Liver (tissue), 9 donors: ENCODE results near the gene AHDC1. TPM values are rescaled to one million over a fixed set of nuclear protein-coding genes. Genes with fewer than 3 reads are reported as not detected.

Source experiments
- DNase-seq: peaks from one replicate; pipeline ENCODE4 v3.0.0-alpha.2; 2017; ENCODE audit warnings: low spot score
- H3K27ac ChIP-seq, 2 donors: one replicate each; pipeline ENCODE4 v1.7.0; 2013; ENCODE audit warnings: inconsistent platforms in 2 of 2, low read length in 2 of 2, control low read depth in 1 of 2, low read depth in 1 of 2, mild to moderate bottlenecking in 1 of 2
- H3K27me3 ChIP-seq, 4 donors: one replicate each; pipeline versions ENCODE4 v1.6.1 to v1.7.0; 2013; ENCODE audit warnings: low read length in 3 of 4, inconsistent platforms in 1 of 4, mild to moderate bottlenecking in 1 of 4, moderate library complexity in 1 of 4; ENCODE audit not compliant: control insufficient read depth in 4 of 4, insufficient read depth in 4 of 4
- H3K36me3 ChIP-seq, 4 donors: one replicate each; pipeline versions ENCODE4 v1.6.1 to v1.7.0; 2013; ENCODE audit warnings: low read length in 3 of 4, mild to moderate bottlenecking in 3 of 4, low read depth in 1 of 4, moderate library complexity in 1 of 4; ENCODE audit not compliant: control insufficient read depth in 4 of 4, insufficient read depth in 3 of 4
- H3K4me1 ChIP-seq, 4 donors: one replicate each; pipeline versions ENCODE4 v1.6.1 to v1.7.0; 2013; ENCODE audit warnings: low read length in 3 of 4, mild to moderate bottlenecking in 3 of 4, moderate library complexity in 1 of 4; ENCODE audit not compliant: control insufficient read depth in 4 of 4, insufficient read depth in 4 of 4
- H3K4me3 ChIP-seq, 3 donors: one replicate each; pipeline versions ENCODE4 v1.6.1 to v1.7.0; 2013; ENCODE audit warnings: low read length in 3 of 3, control low read depth in 1 of 3, low read depth in 1 of 3, mild to moderate bottlenecking in 1 of 3
- H3K9ac ChIP-seq, 2 donors: one replicate each; pipeline ENCODE4 v1.7.0; 2013; ENCODE audit warnings: low read length in 2 of 2, mild to moderate bottlenecking in 2 of 2, moderate library complexity in 2 of 2, control low read depth in 1 of 2, low read depth in 1 of 2
- H3K9me3 ChIP-seq, 4 donors: one replicate each; pipeline versions ENCODE4 v1.6.1 to v1.7.0; 2013; ENCODE audit warnings: low read length in 3 of 4; ENCODE audit not compliant: control insufficient read depth in 4 of 4
- ATF3 ChIP-seq: IDR thresholded peaks from 2 replicates; pipeline ENCODE4 v1.6.1; 2016; ENCODE audit warnings: antibody characterized with exemption
- CTCF ChIP-seq: fragments of 150-350 bp; IDR thresholded peaks from 2 replicates; pipeline ENCODE4 v1.5.1; 2017; ENCODE audit warnings: improper control_type of control experiment, low read depth, low read length; ENCODE audit not compliant: missing input control
- EGR1 ChIP-seq, 2 donors: IDR thresholded peaks; 2 replicates each; pipeline ENCODE4 v1.6.1; 2016 to 2018; ENCODE audit warnings: antibody characterized with exemption in 2 of 2, low read depth in 2 of 2
- FOXA2 ChIP-seq: IDR thresholded peaks from 2 replicates; pipeline ENCODE4 v1.6.1; 2016; ENCODE audit warnings: antibody characterized with exemption
- GABPA ChIP-seq, 2 donors: IDR thresholded peaks in 1 of 2; conservative IDR thresholded peaks in 1 of 2; 2 replicates each; pipeline ENCODE4 v1.6.1; 2016; ENCODE audit warnings: antibody characterized with exemption in 2 of 2, mild to moderate bottlenecking in 1 of 2, moderate library complexity in 1 of 2
- HNF4A ChIP-seq, 2 donors: conservative IDR thresholded peaks; 2 replicates each; pipeline ENCODE4 v1.6.1; 2016; ENCODE audit warnings: antibody characterized with exemption in 2 of 2, mild to moderate bottlenecking in 2 of 2
- HNF4G ChIP-seq: IDR thresholded peaks from 2 replicates; pipeline ENCODE4 v1.6.1; 2016; ENCODE audit warnings: antibody characterized with exemption
- JUND ChIP-seq, 2 donors: IDR thresholded peaks; 2 replicates each; pipeline ENCODE4 v1.6.1; 2016; ENCODE audit warnings: antibody characterized with exemption in 2 of 2
- MAX ChIP-seq: IDR thresholded peaks from 2 replicates; pipeline ENCODE4 v1.6.1; 2016; ENCODE audit warnings: antibody characterized with exemption
- NR2F2 ChIP-seq: IDR thresholded peaks from 2 replicates; pipeline ENCODE4 v1.6.1; 2016; ENCODE audit warnings: antibody characterized with exemption
- RAD21 ChIP-seq, 2 donors: IDR thresholded peaks; 2 replicates each; pipeline ENCODE4 v1.6.1; 2016; ENCODE audit warnings: antibody characterized with exemption in 2 of 2, mild to moderate bottlenecking in 2 of 2
- REST ChIP-seq: IDR thresholded peaks from 2 replicates; pipeline ENCODE4 v1.6.1; 2016; ENCODE audit warnings: antibody characterized with exemption, mild to moderate bottlenecking
- SP1 ChIP-seq: IDR thresholded peaks from 2 replicates; pipeline ENCODE4 v1.6.1; 2018; ENCODE audit warnings: antibody characterized with exemption, mild to moderate bottlenecking
- TAF1 ChIP-seq: conservative IDR thresholded peaks from 2 replicates; pipeline ENCODE4 v1.6.1; 2016; ENCODE audit warnings: antibody characterized with exemption, mild to moderate bottlenecking
- YY1 ChIP-seq: IDR thresholded peaks from 2 replicates; pipeline ENCODE4 v1.6.1; 2016; ENCODE audit warnings: antibody characterized with exemption, mild to moderate bottlenecking
- ZBTB33 ChIP-seq: IDR thresholded peaks from 2 replicates; pipeline ENCODE4 v1.6.1; 2016; ENCODE audit warnings: antibody characterized with exemption
- WGBS: extraction: QIAGEN DNeasy Blood & Tissue Kit; methylation state at CpG from one replicate; pipeline ENCODE4 v1.1.7; 2013; 5-methylcytosine and 5-hydroxymethylcytosine counted together
- polyA plus RNA-seq, 2 donors: library from polyadenylated mRNA; stranded (reverse) in 1 of 2; unstranded in 1 of 2; fragments of 200-250 nt in 1 of 2; fragments of >200 nt in 1 of 2; fragmentation: Nextera tagmentation in 1 of 2; extraction: Ambion mirVana in 1 of 2; gene quantifications; one replicate each; pipeline versions ENCODE4 v1.2.1 to v1.2.3, GENCODE V29; 2013 to 2015
- total RNA-seq, 2 donors: library from RNA; depleted of rRNA; stranded (reverse); fragments of >200 nt; gene quantifications; one replicate each; pipeline ENCODE4 v1.2.3, GENCODE V29; 2014
- donor health status: healthy.
- donor health status: healthy.
- donor health status: healthy.
- donor health status: healthy.
- donor health status: healthy.

Gene AHDC1
- total and polyA plus RNA-seq, 4 donors = 2.4 to 6.5 (median 5.5) TPM

GRCh38 chr1:27605796-27606707 lies 2.1 kb upstream of the AHDC1 start:
- Histone ChIP-seq H3K36me3 (no peaks in the 10 kb centered on the region), H3K9me3 (no peaks in the 10 kb centered on the region), H3K4me1 (peaks cover 8 to 18% (median 10%) of the 10 kb centered on the region in 4 donors), H3K9ac (no peak overlapping the region), H3K4me3 (no peak overlapping the region), H3K27ac (no peak overlapping the region), H3K27me3 (no peaks in the 10 kb centered on the region)
- peak; percentile 60 for DNase-seq
- TF ChIP-seq CTCF (peak; percentile 81), YY1 (no peak), RAD21 (IDR thresholded peaks at IDR 0.05) (peak; percentile 93 to 98)
- 17% methylated on average over 11 of the region's 11 CpGs for WGBS

GRCh38 chr1:27605300-27605766 lies 1.4 kb upstream of the AHDC1 start:
- TF ChIP-seq YY1 (no peak), FOXA2 (no peak), ATF3 (no peak), CTCF (no peak), ZBTB33 (no peak), MAX (no peak), RAD21 (IDR thresholded peaks at IDR 0.05) (no peak), EGR1 (IDR thresholded peaks at IDR 0.05; ENCODE audit: low read depth in 2 of 2) (no peak), SP1 (no peak), TAF1 (no peak), REST (no peak), HNF4A (conservative IDR thresholded peaks at IDR 0.05) (no peak), JUND (IDR thresholded peaks at IDR 0.05) (no peak), HNF4G (no peak), GABPA (IDR thresholded peaks at IDR 0.05 in 1 of 2, conservative IDR thresholded peaks at IDR 0.05 in 1 of 2) (no peak), NR2F2 (no peak)
- Histone ChIP-seq H3K9ac (no peak overlapping the region), H3K36me3 (no peaks in the 10 kb centered on the region), H3K4me3 (no peak overlapping the region), H3K4me1 (peaks cover 8 to 25% (median 13%) of the 10 kb centered on the region in 4 donors), H3K9me3 (no peaks in the 10 kb centered on the region), H3K27me3 (no peaks in the 10 kb centered on the region), H3K27ac (no peak overlapping the region)
- 83% methylated on average over 7 of the region's 7 CpGs for WGBS
- no peak for DNase-seq
